Measurements from ENCODE around the gene RSRP1.
"Not testable (repeated sequence)": the region's sequence is repeated elsewhere in the genome, so short reads cannot be mapped to it uniquely, and the experiment has no call there.

RSRP1 gene

GRCh38 chr1:25287164-25287563 lies 39.9 kb upstream of the RSRP1 start:
- peak in 1 of 3 donors; percentile 10 for DNase-seq
- H3K4me1 ChIP-seq (ENCODE audit: control extremely low read depth in 1 of 4, control insufficient read depth in 4 of 4, insufficient read depth in 4 of 4, low read length in 3 of 4); H3K36me3 ChIP-seq (ENCODE audit: control insufficient read depth in 4 of 4, insufficient read depth in 4 of 4, low read length in 3 of 4); H3K9me3 ChIP-seq (ENCODE audit: control extremely low read depth in 1 of 5, control insufficient read depth in 4 of 5, insufficient read depth in 2 of 5, low read depth in 1 of 5, low read length in 4 of 5); H3K4me3 ChIP-seq (ENCODE audit: control insufficient read depth in 1 of 7, extremely low read depth in 1 of 7, insufficient read depth in 4 of 7, low read depth in 2 of 7, low read length in 6 of 7); H3K27me3 ChIP-seq (replicated peaks in 2 of 5; ENCODE audit: control insufficient read depth in 4 of 5, insufficient read depth in 5 of 5, low read length in 4 of 5); POLR2A ChIA-PET; H3K27ac ChIP-seq (ENCODE audit: insufficient read depth in 1 of 2, low read depth in 1 of 2, low read length in 2 of 2, poor library complexity in 1 of 2, severe bottlenecking in 2 of 2): not testable (repeated sequence)
- CTCF ChIA-PET: interaction anchor here (0.6 kb wide), 1 partner anchor 122 kb away, joined by 5 read pairs; no protein-coding TSS in a partner anchor
- WGBS (ENCODE audit: insufficient coverage): 100% methylated on average over 2 of the region's 6 CpGs

GRCh38 chr1:25285862-25286261 lies 38.6 kb upstream of the RSRP1 start:
- DNase-seq; H3K9me3 ChIP-seq (ENCODE audit: control extremely low read depth in 1 of 5, control insufficient read depth in 4 of 5, insufficient read depth in 2 of 5, low read depth in 1 of 5, low read length in 4 of 5); CTCF ChIA-PET; POLR2A ChIA-PET; H3K27me3 ChIP-seq (replicated peaks in 2 of 5; ENCODE audit: control insufficient read depth in 4 of 5, insufficient read depth in 5 of 5, low read length in 4 of 5); H3K4me3 ChIP-seq (ENCODE audit: control insufficient read depth in 1 of 7, extremely low read depth in 1 of 7, insufficient read depth in 4 of 7, low read depth in 2 of 7, low read length in 6 of 7); H3K27ac ChIP-seq (ENCODE audit: insufficient read depth in 1 of 2, low read depth in 1 of 2, low read length in 2 of 2, poor library complexity in 1 of 2, severe bottlenecking in 2 of 2); H3K36me3 ChIP-seq (ENCODE audit: control insufficient read depth in 4 of 4, insufficient read depth in 4 of 4, low read length in 3 of 4); H3K4me1 ChIP-seq (ENCODE audit: control extremely low read depth in 1 of 4, control insufficient read depth in 4 of 4, insufficient read depth in 4 of 4, low read length in 3 of 4): not testable (repeated sequence)
- WGBS (ENCODE audit: insufficient coverage): 100% methylated on average over 2 of the region's 3 CpGs

GRCh38 chr1:25279693-25280111 lies 32.4 kb upstream of the RSRP1 start:
- CTCF ChIA-PET; H3K4me1 ChIP-seq (ENCODE audit: control extremely low read depth in 1 of 4, control insufficient read depth in 4 of 4, insufficient read depth in 4 of 4, low read length in 3 of 4); POLR2A ChIA-PET; H3K27me3 ChIP-seq (replicated peaks in 2 of 5; ENCODE audit: control insufficient read depth in 4 of 5, insufficient read depth in 5 of 5, low read length in 4 of 5); H3K27ac ChIP-seq (ENCODE audit: insufficient read depth in 1 of 2, low read depth in 1 of 2, low read length in 2 of 2, poor library complexity in 1 of 2, severe bottlenecking in 2 of 2); H3K36me3 ChIP-seq (ENCODE audit: control insufficient read depth in 4 of 4, insufficient read depth in 4 of 4, low read length in 3 of 4); H3K4me3 ChIP-seq (ENCODE audit: control insufficient read depth in 1 of 7, extremely low read depth in 1 of 7, insufficient read depth in 4 of 7, low read depth in 2 of 7, low read length in 6 of 7); H3K9me3 ChIP-seq (ENCODE audit: control extremely low read depth in 1 of 5, control insufficient read depth in 4 of 5, insufficient read depth in 2 of 5, low read depth in 1 of 5, low read length in 4 of 5): not testable (repeated sequence)
- WGBS (ENCODE audit: insufficient coverage): no CpG with 5 or more reads among the region's 5 CpGs
- DNase-seq: peak; percentile 40 to 74 (median 44)

DNA sequence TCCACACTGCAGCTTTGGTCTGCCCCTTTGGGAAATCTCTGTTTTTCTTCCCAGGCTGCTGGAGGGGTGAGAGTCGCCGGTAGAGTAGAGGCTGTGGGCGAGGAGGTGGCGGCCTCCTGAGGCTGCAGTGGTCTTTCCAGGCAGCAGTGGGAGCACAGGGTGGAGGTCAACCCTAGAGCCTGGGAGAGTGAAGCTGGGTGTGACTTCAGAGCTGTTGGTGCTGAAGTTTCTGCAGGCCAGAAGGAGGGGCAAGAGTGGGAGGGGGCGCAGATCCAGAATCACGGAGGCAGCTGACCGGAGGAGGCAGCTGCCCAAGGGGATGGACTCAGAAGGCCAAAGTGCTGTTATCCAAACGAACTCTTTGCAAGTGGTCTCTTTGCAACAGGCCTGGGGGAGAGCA lies 31.5 kb upstream of the RSRP1 start:
- CTCF ChIA-PET; H3K36me3 ChIP-seq (ENCODE audit: control insufficient read depth in 4 of 4, insufficient read depth in 4 of 4, low read length in 3 of 4); POLR2A ChIA-PET; H3K9me3 ChIP-seq (ENCODE audit: control extremely low read depth in 1 of 5, control insufficient read depth in 4 of 5, insufficient read depth in 2 of 5, low read depth in 1 of 5, low read length in 4 of 5); DNase-seq; H3K27me3 ChIP-seq (replicated peaks in 2 of 5; ENCODE audit: control insufficient read depth in 4 of 5, insufficient read depth in 5 of 5, low read length in 4 of 5); H3K4me1 ChIP-seq (ENCODE audit: control extremely low read depth in 1 of 4, control insufficient read depth in 4 of 4, insufficient read depth in 4 of 4, low read length in 3 of 4); H3K4me3 ChIP-seq (ENCODE audit: control insufficient read depth in 1 of 7, extremely low read depth in 1 of 7, insufficient read depth in 4 of 7, low read depth in 2 of 7, low read length in 6 of 7); H3K27ac ChIP-seq (ENCODE audit: insufficient read depth in 1 of 2, low read depth in 1 of 2, low read length in 2 of 2, poor library complexity in 1 of 2, severe bottlenecking in 2 of 2): not testable (repeated sequence)
- 100% methylated on average over 1 of the region's 8 CpGs for WGBS (ENCODE audit: insufficient coverage)

- H3K27ac ChIP-seq (ENCODE audit: insufficient read depth in 1 of 2, low read depth in 1 of 2, low read length in 2 of 2, poor library complexity in 1 of 2, severe bottlenecking in 2 of 2); POLR2A ChIA-PET; H3K27me3 ChIP-seq (replicated peaks in 2 of 5; ENCODE audit: control insufficient read depth in 4 of 5, insufficient read depth in 5 of 5, low read length in 4 of 5); H3K4me3 ChIP-seq (ENCODE audit: control insufficient read depth in 1 of 7, extremely low read depth in 1 of 7, insufficient read depth in 4 of 7, low read depth in 2 of 7, low read length in 6 of 7); H3K9me3 ChIP-seq (ENCODE audit: control extremely low read depth in 1 of 5, control insufficient read depth in 4 of 5, insufficient read depth in 2 of 5, low read depth in 1 of 5, low read length in 4 of 5); H3K4me1 ChIP-seq (ENCODE audit: control extremely low read depth in 1 of 4, control insufficient read depth in 4 of 4, insufficient read depth in 4 of 4, low read length in 3 of 4); CTCF ChIA-PET; H3K36me3 ChIP-seq (ENCODE audit: control insufficient read depth in 4 of 4, insufficient read depth in 4 of 4, low read length in 3 of 4); DNase-seq: not testable (repeated sequence)
- no CpG with 5 or more reads among the region's 2 CpGs for WGBS (ENCODE audit: insufficient coverage)
Measured at GRCh38 chr1:25278358-25278757, 31.1 kb upstream of the RSRP1 start.

GRCh38 chr1:25277295-25277694 lies 30.0 kb upstream of the RSRP1 start:
- CTCF ChIA-PET; H3K4me3 ChIP-seq (ENCODE audit: control insufficient read depth in 1 of 7, extremely low read depth in 1 of 7, insufficient read depth in 4 of 7, low read depth in 2 of 7, low read length in 6 of 7); H3K27ac ChIP-seq (ENCODE audit: insufficient read depth in 1 of 2, low read depth in 1 of 2, low read length in 2 of 2, poor library complexity in 1 of 2, severe bottlenecking in 2 of 2); H3K27me3 ChIP-seq (replicated peaks in 2 of 5; ENCODE audit: control insufficient read depth in 4 of 5, insufficient read depth in 5 of 5, low read length in 4 of 5); POLR2A ChIA-PET; H3K4me1 ChIP-seq (ENCODE audit: control extremely low read depth in 1 of 4, control insufficient read depth in 4 of 4, insufficient read depth in 4 of 4, low read length in 3 of 4); H3K9me3 ChIP-seq (ENCODE audit: control extremely low read depth in 1 of 5, control insufficient read depth in 4 of 5, insufficient read depth in 2 of 5, low read depth in 1 of 5, low read length in 4 of 5); H3K36me3 ChIP-seq (ENCODE audit: control insufficient read depth in 4 of 4, insufficient read depth in 4 of 4, low read length in 3 of 4); DNase-seq: not testable (repeated sequence)
- WGBS (ENCODE audit: insufficient coverage): no CpG with 5 or more reads among the region's 1 CpG

DNA sequence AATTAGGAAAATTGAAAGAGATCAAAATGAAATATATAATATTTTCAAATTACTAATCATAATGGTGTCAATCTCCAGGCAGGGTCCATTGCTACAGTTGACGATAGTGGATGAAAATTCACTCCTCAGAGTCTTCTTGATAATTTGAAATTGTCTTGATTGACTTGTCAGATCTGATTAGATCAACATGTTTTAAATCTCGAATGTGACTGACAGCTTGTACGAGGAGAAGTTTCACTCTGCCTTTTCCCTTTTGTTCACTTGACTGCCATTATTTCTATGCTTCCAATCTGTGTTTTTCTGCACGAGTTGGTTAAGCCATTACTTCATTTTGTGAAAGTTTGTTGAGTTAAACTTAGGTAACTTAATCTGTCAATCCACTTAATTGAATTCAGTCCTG lies 28.4 kb upstream of the RSRP1 start:
- POLR2A ChIA-PET; H3K27me3 ChIP-seq (replicated peaks in 2 of 5; ENCODE audit: control insufficient read depth in 4 of 5, insufficient read depth in 5 of 5, low read length in 4 of 5); H3K4me1 ChIP-seq (ENCODE audit: control extremely low read depth in 1 of 4, control insufficient read depth in 4 of 4, insufficient read depth in 4 of 4, low read length in 3 of 4); CTCF ChIA-PET; H3K4me3 ChIP-seq (ENCODE audit: control insufficient read depth in 1 of 7, extremely low read depth in 1 of 7, insufficient read depth in 4 of 7, low read depth in 2 of 7, low read length in 6 of 7); H3K9me3 ChIP-seq (ENCODE audit: control extremely low read depth in 1 of 5, control insufficient read depth in 4 of 5, insufficient read depth in 2 of 5, low read depth in 1 of 5, low read length in 4 of 5); H3K36me3 ChIP-seq (ENCODE audit: control insufficient read depth in 4 of 4, insufficient read depth in 4 of 4, low read length in 3 of 4); H3K27ac ChIP-seq (ENCODE audit: insufficient read depth in 1 of 2, low read depth in 1 of 2, low read length in 2 of 2, poor library complexity in 1 of 2, severe bottlenecking in 2 of 2); DNase-seq: not testable (repeated sequence)
- 90% methylated on average over 2 of the region's 4 CpGs for WGBS (ENCODE audit: insufficient coverage)

GRCh38 chr1:25272238-25272637 lies 25.0 kb upstream of the RSRP1 start, which contains the start of gene RHD:
TSS of gene RHD (plus strand) at chr1:25272509. CDS start at chr1:25272548, 39 bp downstream.
- DNase-seq; H3K4me3 ChIP-seq (ENCODE audit: control insufficient read depth in 1 of 7, extremely low read depth in 1 of 7, insufficient read depth in 4 of 7, low read depth in 2 of 7, low read length in 6 of 7); POLR2A ChIA-PET; H3K27me3 ChIP-seq (replicated peaks in 2 of 5; ENCODE audit: control insufficient read depth in 4 of 5, insufficient read depth in 5 of 5, low read length in 4 of 5); H3K36me3 ChIP-seq (ENCODE audit: control insufficient read depth in 4 of 4, insufficient read depth in 4 of 4, low read length in 3 of 4); CTCF ChIA-PET; H3K9me3 ChIP-seq (ENCODE audit: control extremely low read depth in 1 of 5, control insufficient read depth in 4 of 5, insufficient read depth in 2 of 5, low read depth in 1 of 5, low read length in 4 of 5); H3K27ac ChIP-seq (ENCODE audit: insufficient read depth in 1 of 2, low read depth in 1 of 2, low read length in 2 of 2, poor library complexity in 1 of 2, severe bottlenecking in 2 of 2); H3K4me1 ChIP-seq (ENCODE audit: control extremely low read depth in 1 of 4, control insufficient read depth in 4 of 4, insufficient read depth in 4 of 4, low read length in 3 of 4): not testable (repeated sequence)
- WGBS (ENCODE audit: insufficient coverage): no CpG with 5 or more reads among the region's 8 CpGs
